H9 (cell line): ENCODE results near the gene PCNX2. TPM values are rescaled to one million over a fixed set of nuclear protein-coding genes. Genes with fewer than 3 reads are reported as not detected.
"Not testable (repeated sequence)": the region's sequence is repeated elsewhere in the genome, so short reads cannot be mapped to it uniquely, and the experiment has no call there.

ENCODE experiments used
- DNase-seq: peaks from one replicate; pipeline ENCODE4 v3.0.0-alpha.2; 2017
- H2AFZ ChIP-seq: one replicate; pipeline ENCODE4 v1.6.1; 2013; ENCODE audit warnings: mild to moderate bottlenecking, low read length, control low read depth, moderate library complexity
- H2AK5ac ChIP-seq: 2 replicates; pipeline ENCODE4 v1.6.1; 2013; ENCODE audit warnings: low read length, control low read depth, mixed read lengths; ENCODE audit not compliant: insufficient read length
- H2BK120ac ChIP-seq: one replicate; pipeline ENCODE4 v1.6.1; 2013; ENCODE audit warnings: low read depth, mild to moderate bottlenecking, low read length, control low read depth, inconsistent platforms; ENCODE audit not compliant: poor library complexity, severe bottlenecking
- H2BK12ac ChIP-seq: 2 replicates; pipeline ENCODE4 v1.6.1; 2013; ENCODE audit warnings: low read length, control low read depth, mixed read lengths, low read depth; ENCODE audit not compliant: insufficient read length
- H2BK15ac ChIP-seq: 2 replicates; pipeline ENCODE4 v1.6.1; 2013; ENCODE audit warnings: low read depth, low read length, control low read depth
- H2BK20ac ChIP-seq: one replicate; pipeline ENCODE4 v1.6.1; 2013; ENCODE audit warnings: low read depth, mild to moderate bottlenecking, low read length, control low read depth, inconsistent platforms; ENCODE audit not compliant: poor library complexity, severe bottlenecking
- H2BK5ac ChIP-seq: 2 replicates; pipeline ENCODE4 v1.6.1; 2013; ENCODE audit warnings: low read length, control low read depth, mixed read lengths; ENCODE audit not compliant: insufficient read length
- H3K14ac ChIP-seq: 2 replicates; pipeline ENCODE4 v1.6.1; 2013; ENCODE audit warnings: low read length, control low read depth; ENCODE audit not compliant: insufficient read depth
- H3K18ac ChIP-seq: 2 replicates; pipeline ENCODE4 v1.6.1; 2013; ENCODE audit warnings: low read depth, mild to moderate bottlenecking, mixed read lengths, low read length, control low read depth; ENCODE audit not compliant: insufficient read length
- H3K23ac ChIP-seq: 2 replicates; pipeline ENCODE4 v1.6.1; 2013; ENCODE audit warnings: low read length, control low read depth, mixed read lengths, low read depth; ENCODE audit not compliant: insufficient read length
- H3K23me2 ChIP-seq: 2 replicates; pipeline ENCODE4 v1.6.1; 2013; ENCODE audit warnings: low read depth, mild to moderate bottlenecking, mixed read lengths, low read length, control low read depth; ENCODE audit not compliant: insufficient read length, poor library complexity, severe bottlenecking
- H3K27ac ChIP-seq: 2 replicates; pipeline ENCODE4 v1.5.1; 2013; ENCODE audit warnings: low read length, control low read depth, mixed read lengths, low read depth; ENCODE audit not compliant: insufficient read length
- H3K27me3 ChIP-seq: 2 replicates; pipeline ENCODE4 v1.6.1; 2013; ENCODE audit warnings: low read length, control low read depth, inconsistent platforms; ENCODE audit not compliant: insufficient read depth
- H3K4ac ChIP-seq: 2 replicates; pipeline ENCODE4 v1.6.1; 2013; ENCODE audit warnings: low read depth, mild to moderate bottlenecking, control low read depth, inconsistent platforms, low read length, moderate library complexity
- H3K4me1 ChIP-seq: 2 replicates; pipeline ENCODE4 v1.6.1; 2013; ENCODE audit warnings: low read length, control low read depth, inconsistent platforms; ENCODE audit not compliant: insufficient read depth
- H3K4me2 ChIP-seq: 2 replicates; pipeline ENCODE4 v1.6.1; 2013; ENCODE audit warnings: low read length, control low read depth, mixed read lengths; ENCODE audit not compliant: insufficient read length, insufficient read depth
- H3K56ac ChIP-seq: 2 replicates; pipeline ENCODE4 v1.6.1; 2013; ENCODE audit warnings: low read depth, mild to moderate bottlenecking, mixed read lengths, low read length, control low read depth; ENCODE audit not compliant: insufficient read length
- H3K79me1 ChIP-seq: 2 replicates; pipeline ENCODE4 v1.6.1; 2013; ENCODE audit warnings: low read depth, mild to moderate bottlenecking, moderate library complexity, low read length, control low read depth, inconsistent platforms; ENCODE audit not compliant: insufficient read depth, poor library complexity, severe bottlenecking
- H3K79me2 ChIP-seq: 2 replicates; pipeline ENCODE4 v1.6.1; 2013; ENCODE audit warnings: low read length, control low read depth, inconsistent platforms; ENCODE audit not compliant: insufficient read depth
- H3K9ac ChIP-seq: 2 replicates; pipeline ENCODE4 v1.6.1; 2013; ENCODE audit warnings: low read length, control low read depth, mixed read lengths; ENCODE audit not compliant: insufficient read length; ENCODE audit errors: extremely low read depth
- H3K9me3 ChIP-seq: one replicate; pipeline ENCODE4 v1.6.1; 2013; ENCODE audit warnings: low read depth, low read length, inconsistent platforms; ENCODE audit not compliant: control insufficient read depth
- H3T11ph ChIP-seq: one replicate; pipeline ENCODE4 v1.6.1; 2013; ENCODE audit warnings: mild to moderate bottlenecking, low read length, control low read depth, inconsistent platforms
- H4K20me1 ChIP-seq: one replicate; pipeline ENCODE4 v1.6.1; 2013; ENCODE audit not compliant: control insufficient read depth, insufficient read length, insufficient read depth
- H4K5ac ChIP-seq: 2 replicates; pipeline ENCODE4 v1.6.1; 2013; ENCODE audit warnings: low read depth, mild to moderate bottlenecking, mixed read lengths, low read length, control low read depth; ENCODE audit not compliant: insufficient read length
- H4K8ac ChIP-seq: replicated peaks from 2 replicates; pipeline ENCODE4 v1.6.1; 2013; ENCODE audit warnings: low read length, control low read depth, mixed read lengths, low read depth; ENCODE audit not compliant: insufficient read length
- H4K91ac ChIP-seq: 2 replicates; pipeline ENCODE4 v1.6.1; 2013; ENCODE audit warnings: low read depth, mild to moderate bottlenecking, moderate library complexity, mixed read lengths, low read length, control low read depth; ENCODE audit not compliant: insufficient read length
- H3K27ac Mint-ChIP-seq, 3 experiments: 2 replicates in 2 of 3; 3 replicates in 1 of 3; pipeline ENCODE4 v1.8.0; 2020 to 2021; ENCODE audit warnings: mixed read lengths in 3 of 3, mild to moderate bottlenecking in 1 of 3, moderate library complexity in 1 of 3
- H3K27me3 Mint-ChIP-seq: 2 replicates; pipeline ENCODE4 v1.8.0; 2021; ENCODE audit warnings: low read depth, mild to moderate bottlenecking, moderate library complexity, mixed read lengths
- H3K36me3 Mint-ChIP-seq, 3 experiments: 2 replicates in 2 of 3; 3 replicates in 1 of 3; pipeline ENCODE4 v1.8.0; 2020 to 2021; ENCODE audit warnings: low read depth in 3 of 3, mixed read lengths in 3 of 3; ENCODE audit not compliant: insufficient read depth in 1 of 3
- H3K4me1 Mint-ChIP-seq, 2 experiments: 2 replicates each; pipeline ENCODE4 v1.8.0; 2020; ENCODE audit warnings: mixed read lengths in 2 of 2
- H3K4me3 Mint-ChIP-seq, 2 experiments: 2 replicates in 1 of 2; 3 replicates in 1 of 2; pipeline ENCODE4 v1.8.0; 2020 to 2021; ENCODE audit warnings: mild to moderate bottlenecking in 2 of 2, mixed read lengths in 2 of 2, moderate library complexity in 1 of 2
- H3K9me3 Mint-ChIP-seq, 2 experiments: 2 replicates in 1 of 2; 3 replicates in 1 of 2; pipeline ENCODE4 v1.8.0; 2020; ENCODE audit warnings: mild to moderate bottlenecking in 2 of 2, mixed read lengths in 2 of 2, moderate library complexity in 1 of 2
- WGBS: extraction: QIAGEN DNeasy Blood & Tissue Kit; methylation state at CpG from one replicate; pipeline ENCODE4 v1.1.7; 2013; ENCODE audit warnings: missing lambda C conversion rate, low lambda C conversion rate, mixed read lengths; ENCODE audit not compliant: insufficient read length; ENCODE audit errors: extremely low coverage; 5-methylcytosine and 5-hydroxymethylcytosine counted together
- total RNA-seq: library from RNA; stranded (reverse); gene quantifications from 2 replicates; pipeline ENCODE4 v1.2.1, GENCODE V29; 2021
- TF ChIP-seq, protein P1 (sequence below): fragments of 200-600 bp; sonication (generic); conservative IDR thresholded peaks from 3 replicates; pipeline ENCODE4 v1.8.0; 2021; ENCODE audit warnings: antibody characterized with exemption, mild to moderate bottlenecking

The PCNX2 gene
- total RNA-seq, 1 experiment from 2014 or later = 45.1 TPM

- H3K18ac ChIP-seq = no peak overlapping the region
- TF ChIP-seq, protein P1, sequence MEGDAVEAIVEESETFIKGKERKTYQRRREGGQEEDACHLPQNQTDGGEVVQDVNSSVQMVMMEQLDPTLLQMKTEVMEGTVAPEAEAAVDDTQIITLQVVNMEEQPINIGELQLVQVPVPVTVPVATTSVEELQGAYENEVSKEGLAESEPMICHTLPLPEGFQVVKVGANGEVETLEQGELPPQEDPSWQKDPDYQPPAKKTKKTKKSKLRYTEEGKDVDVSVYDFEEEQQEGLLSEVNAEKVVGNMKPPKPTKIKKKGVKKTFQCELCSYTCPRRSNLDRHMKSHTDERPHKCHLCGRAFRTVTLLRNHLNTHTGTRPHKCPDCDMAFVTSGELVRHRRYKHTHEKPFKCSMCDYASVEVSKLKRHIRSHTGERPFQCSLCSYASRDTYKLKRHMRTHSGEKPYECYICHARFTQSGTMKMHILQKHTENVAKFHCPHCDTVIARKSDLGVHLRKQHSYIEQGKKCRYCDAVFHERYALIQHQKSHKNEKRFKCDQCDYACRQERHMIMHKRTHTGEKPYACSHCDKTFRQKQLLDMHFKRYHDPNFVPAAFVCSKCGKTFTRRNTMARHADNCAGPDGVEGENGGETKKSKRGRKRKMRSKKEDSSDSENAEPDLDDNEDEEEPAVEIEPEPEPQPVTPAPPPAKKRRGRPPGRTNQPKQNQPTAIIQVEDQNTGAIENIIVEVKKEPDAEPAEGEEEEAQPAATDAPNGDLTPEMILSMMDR = no peak
- no peaks in the 10 kb centered on the region for H3K27me3 Mint-ChIP-seq
- no CpG with 5 or more reads among the region's 9 CpGs for WGBS
- peaks cover 20 to 36% (median 35%) of the 10 kb centered on the region in 3 experiments for H3K36me3 Mint-ChIP-seq
- H3K79me1 ChIP-seq = no peaks in the 10 kb centered on the region
- no peaks in the 10 kb centered on the region for H3K23me2 ChIP-seq
- no peaks in the 10 kb centered on the region for H4K20me1 ChIP-seq
- no peak overlapping the region for H2BK120ac ChIP-seq
- no peak overlapping the region for H2BK5ac ChIP-seq
- H3K4ac ChIP-seq = no peak overlapping the region
- H2AK5ac ChIP-seq = no peak overlapping the region
- H2BK20ac ChIP-seq = no peak overlapping the region
- no peak overlapping the region for H3T11ph ChIP-seq
- no peak overlapping the region for H3K14ac ChIP-seq
- H3K9me3 ChIP-seq = no peaks in the 10 kb centered on the region
- H3K27me3 ChIP-seq = no peaks in the 10 kb centered on the region
- no peak overlapping the region for H3K9ac ChIP-seq
- no peak overlapping the region for H2AFZ ChIP-seq
- no peak overlapping the region for H4K8ac ChIP-seq
- no peak overlapping the region for H3K4me3 Mint-ChIP-seq
- 0 out of 7 replicates have a peak overlapping the region, but pooled peaks of 1 of the 3 experiments have one; percentile 26 for H3K27ac Mint-ChIP-seq
- H2BK15ac ChIP-seq = no peak overlapping the region
- no peak overlapping the region for H3K23ac ChIP-seq
- no peak overlapping the region for H3K27ac ChIP-seq
- no peaks in the 10 kb centered on the region for H3K79me2 ChIP-seq
- H3K4me1 Mint-ChIP-seq = no peaks in the 10 kb centered on the region
- H3K4me2 ChIP-seq = no peak overlapping the region
- no peak overlapping the region for H2BK12ac ChIP-seq
- H3K56ac ChIP-seq = no peak overlapping the region
- H4K5ac ChIP-seq = no peak overlapping the region
- DNase-seq = no peak
- peaks cover 3 to 5% of the 10 kb centered on the region in 2 experiments; a peak in 3 of 5 replicates for H3K9me3 Mint-ChIP-seq
- H4K91ac ChIP-seq = no peak overlapping the region
- no peaks in the 10 kb centered on the region for H3K4me1 ChIP-seq
Measured at GRCh38 chr1:233004451-233004850, 291.1 kb downstream of the PCNX2 start.

DNA sequence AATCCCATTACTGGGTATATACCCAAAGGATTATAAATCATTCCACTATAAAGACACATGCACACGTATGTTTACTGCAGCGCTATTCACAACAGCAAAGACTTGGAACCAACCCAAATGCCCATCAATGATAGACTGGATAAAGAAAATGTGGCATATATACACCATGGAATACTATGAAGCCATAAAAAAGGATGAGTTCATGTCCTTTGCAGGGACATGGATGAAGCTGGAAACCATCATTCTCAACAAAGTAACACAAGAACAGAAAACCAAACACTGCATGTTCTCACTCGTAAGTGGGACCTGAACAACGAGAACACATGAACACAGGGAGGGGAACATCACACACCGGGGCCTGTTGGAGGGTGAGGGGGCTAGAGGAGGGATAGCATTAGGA is 291.9 kb downstream of the PCNX2 start:
- H2BK20ac ChIP-seq, H3K9me3 ChIP-seq, H3K56ac ChIP-seq, H3K27ac ChIP-seq, H3K4me1 ChIP-seq, H3K79me1 ChIP-seq, H3K18ac ChIP-seq, H3T11ph ChIP-seq, H3K4me3 Mint-ChIP-seq, H4K8ac ChIP-seq, H2AFZ ChIP-seq, H2BK120ac ChIP-seq, H3K27ac Mint-ChIP-seq, H4K5ac ChIP-seq, H3K9me3 Mint-ChIP-seq, H3K4me2 ChIP-seq, H3K23ac ChIP-seq, H2BK15ac ChIP-seq, H2BK12ac ChIP-seq, H2AK5ac ChIP-seq, H3K27me3 ChIP-seq, H3K14ac ChIP-seq, H4K20me1 ChIP-seq, H2BK5ac ChIP-seq, DNase-seq, H3K23me2 ChIP-seq, H3K4ac ChIP-seq, H3K4me1 Mint-ChIP-seq, H3K9ac ChIP-seq, H4K91ac ChIP-seq, H3K79me2 ChIP-seq, H3K27me3 Mint-ChIP-seq: not testable (repeated sequence)
- no CpG with 5 or more reads among the region's 5 CpGs for WGBS
- peaks cover 25 to 41% (median 37%) of the 10 kb centered on the region in 3 experiments for H3K36me3 Mint-ChIP-seq
